GM06990 (cell line): ENCODE data around the gene ARL5B.

Source experiments
- DNase-seq: peaks from one replicate; pipeline ENCODE4 v3.0.0-alpha.2; 2011; ENCODE audit not compliant: insufficient read length; ENCODE audit errors: extremely low read depth
- H3K27me3 ChIP-seq: replicated peaks from 2 replicates; pipeline ENCODE4 v1.6.0; 2011; ENCODE audit warnings: low read length; ENCODE audit not compliant: control insufficient read depth, insufficient read depth
- H3K36me3 ChIP-seq: 2 replicates; pipeline ENCODE4 v1.5.1; 2011; ENCODE audit warnings: low read length; ENCODE audit not compliant: control insufficient read depth, insufficient read depth
- H3K4me3 ChIP-seq: replicated peaks from 2 replicates; pipeline ENCODE4 v1.5.1; 2011; ENCODE audit warnings: low read depth, mild to moderate bottlenecking, control low read depth, low read length
- TF ChIP-seq, protein P1 (sequence below): IDR thresholded peaks from 2 replicates; pipeline ENCODE4 v1.5.1; 2011; ENCODE audit warnings: low read length, control low read depth, mild to moderate bottlenecking, inconsistent platforms; ENCODE audit not compliant: insufficient read depth, poor library complexity, severe bottlenecking

Gene ARL5B

DNA sequence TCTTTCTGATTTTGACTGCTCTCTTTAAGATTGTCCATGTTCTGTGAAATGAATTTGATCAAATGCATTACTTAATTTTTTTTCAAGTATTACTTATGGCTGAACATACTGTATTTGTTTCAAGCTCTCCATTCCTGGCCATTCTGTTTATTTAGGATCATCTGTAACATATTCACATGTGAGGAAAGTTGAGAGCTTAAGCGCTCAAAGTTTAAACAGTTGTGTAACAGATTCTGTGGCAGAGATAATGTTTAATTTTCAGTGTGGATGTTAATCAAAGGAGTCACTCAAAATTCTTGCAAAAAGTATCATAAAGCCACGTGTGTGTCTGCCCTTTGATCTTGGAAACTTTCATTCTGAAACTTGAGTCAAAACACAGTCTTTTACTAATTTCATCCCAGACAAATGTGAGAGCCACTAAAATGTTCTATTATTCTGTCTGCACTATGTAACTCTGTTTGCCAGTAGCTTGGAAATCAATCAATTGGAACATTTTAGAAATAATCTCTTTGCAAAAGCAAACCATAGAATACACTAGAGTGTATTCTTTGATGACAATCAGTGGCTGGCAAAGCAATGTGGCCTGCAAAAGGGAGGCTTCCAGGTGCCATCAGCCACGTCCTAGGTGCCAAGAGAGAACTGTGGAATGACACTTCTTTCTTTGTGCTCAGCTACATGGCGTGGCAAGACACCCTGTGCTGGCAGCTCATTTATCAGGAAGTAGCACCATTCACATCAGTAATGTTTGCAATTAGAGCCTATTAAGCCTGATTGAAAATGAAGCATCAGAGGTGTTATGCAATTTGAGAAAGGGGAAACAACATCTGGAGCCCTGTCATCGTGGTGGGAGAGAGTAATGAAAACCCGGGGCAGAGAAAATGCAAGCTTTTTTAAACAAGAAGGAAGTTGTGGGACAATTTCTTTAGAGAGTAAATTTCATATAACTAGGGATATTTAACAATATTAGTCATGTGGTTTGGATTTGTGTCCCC is 40.9 kb downstream of the ARL5B start:
- TF ChIP-seq, protein P1, sequence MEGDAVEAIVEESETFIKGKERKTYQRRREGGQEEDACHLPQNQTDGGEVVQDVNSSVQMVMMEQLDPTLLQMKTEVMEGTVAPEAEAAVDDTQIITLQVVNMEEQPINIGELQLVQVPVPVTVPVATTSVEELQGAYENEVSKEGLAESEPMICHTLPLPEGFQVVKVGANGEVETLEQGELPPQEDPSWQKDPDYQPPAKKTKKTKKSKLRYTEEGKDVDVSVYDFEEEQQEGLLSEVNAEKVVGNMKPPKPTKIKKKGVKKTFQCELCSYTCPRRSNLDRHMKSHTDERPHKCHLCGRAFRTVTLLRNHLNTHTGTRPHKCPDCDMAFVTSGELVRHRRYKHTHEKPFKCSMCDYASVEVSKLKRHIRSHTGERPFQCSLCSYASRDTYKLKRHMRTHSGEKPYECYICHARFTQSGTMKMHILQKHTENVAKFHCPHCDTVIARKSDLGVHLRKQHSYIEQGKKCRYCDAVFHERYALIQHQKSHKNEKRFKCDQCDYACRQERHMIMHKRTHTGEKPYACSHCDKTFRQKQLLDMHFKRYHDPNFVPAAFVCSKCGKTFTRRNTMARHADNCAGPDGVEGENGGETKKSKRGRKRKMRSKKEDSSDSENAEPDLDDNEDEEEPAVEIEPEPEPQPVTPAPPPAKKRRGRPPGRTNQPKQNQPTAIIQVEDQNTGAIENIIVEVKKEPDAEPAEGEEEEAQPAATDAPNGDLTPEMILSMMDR: no peak
- DNase-seq: no peak
- H3K27me3 ChIP-seq: no peaks in the 10 kb centered on the region
- no peaks in the 10 kb centered on the region for H3K36me3 ChIP-seq
- no peak overlapping the region for H3K4me3 ChIP-seq

DNA sequence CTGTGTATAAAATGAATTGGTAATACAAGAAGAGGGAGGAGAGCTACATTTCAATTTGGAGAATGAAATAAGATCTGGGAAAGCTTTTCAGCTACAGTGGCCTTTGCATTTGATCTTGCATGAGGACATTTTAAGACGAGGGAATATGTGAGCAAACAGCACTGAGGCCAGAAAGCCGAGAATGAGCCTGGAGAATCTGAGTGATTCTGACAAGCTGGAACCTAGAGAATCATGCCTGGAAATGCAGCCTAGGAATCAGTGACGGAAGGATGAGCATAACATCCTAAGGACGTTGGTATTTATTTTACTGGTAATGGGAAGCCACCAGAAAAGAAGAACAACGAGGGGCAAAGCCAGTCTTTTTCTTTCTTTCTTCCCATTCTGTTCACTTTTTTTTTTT is 44.3 kb downstream of the ARL5B start:
- TF ChIP-seq, protein P1: no peak
- DNase-seq: no peak
- Histone ChIP-seq H3K4me3 (no peak overlapping the region), H3K27me3 (no peaks in the 10 kb centered on the region), H3K36me3 (no peaks in the 10 kb centered on the region)

DNA sequence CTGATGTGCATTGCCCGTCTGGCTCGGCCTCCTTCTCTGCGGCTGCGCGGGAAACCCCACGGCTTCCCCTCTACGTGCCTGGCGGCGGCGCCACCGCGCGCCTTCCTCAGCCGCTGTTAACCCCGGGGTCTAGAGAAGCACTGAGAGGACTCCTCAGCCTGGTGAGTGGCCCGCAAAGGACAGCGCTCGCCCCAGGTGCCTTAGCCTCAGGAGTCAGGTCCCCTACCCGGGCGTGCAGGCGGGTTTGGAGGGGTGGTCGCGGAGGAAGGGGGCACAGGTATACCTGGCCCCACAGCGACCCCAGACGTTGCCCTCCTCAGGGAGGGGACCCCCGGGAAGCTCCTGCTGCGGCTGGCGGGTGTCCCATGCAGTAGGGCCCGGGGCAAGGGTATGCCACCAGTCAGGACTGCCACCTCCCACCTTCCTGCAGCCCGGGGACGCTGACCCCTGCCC is 51.0 kb downstream of the ARL5B start:
- Histone ChIP-seq H3K27me3 (no peaks in the 10 kb centered on the region), H3K4me3 (no peak overlapping the region), H3K36me3 (no peaks in the 10 kb centered on the region)
- DNase-seq: peak; percentile 0
- TF ChIP-seq, protein P1: no peak

DNA sequence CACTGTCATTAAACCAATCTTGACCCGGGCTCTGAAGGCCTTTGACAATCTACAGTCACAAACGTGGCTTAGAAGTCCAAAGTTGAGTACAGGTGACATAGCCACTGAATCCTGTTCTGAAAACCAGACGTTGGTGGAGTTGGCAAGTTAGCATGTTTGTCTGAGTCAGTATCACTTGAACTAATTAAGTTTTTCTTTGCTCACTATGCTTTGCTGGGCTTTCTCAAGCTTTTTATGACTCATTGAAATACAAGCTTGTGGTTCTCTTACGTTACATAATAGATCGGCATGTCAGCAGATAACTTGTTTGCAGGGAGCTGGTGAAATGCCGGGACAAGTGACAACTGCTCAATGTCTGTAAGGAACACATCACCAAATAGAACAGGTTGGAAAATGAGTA is 53.8 kb downstream of the ARL5B start:
- TF ChIP-seq, protein P1: no peak
- no peak overlapping the region for H3K4me3 ChIP-seq
- H3K27me3 ChIP-seq: no peaks in the 10 kb centered on the region
- H3K36me3 ChIP-seq: no peaks in the 10 kb centered on the region
- DNase-seq: no peak

DNA sequence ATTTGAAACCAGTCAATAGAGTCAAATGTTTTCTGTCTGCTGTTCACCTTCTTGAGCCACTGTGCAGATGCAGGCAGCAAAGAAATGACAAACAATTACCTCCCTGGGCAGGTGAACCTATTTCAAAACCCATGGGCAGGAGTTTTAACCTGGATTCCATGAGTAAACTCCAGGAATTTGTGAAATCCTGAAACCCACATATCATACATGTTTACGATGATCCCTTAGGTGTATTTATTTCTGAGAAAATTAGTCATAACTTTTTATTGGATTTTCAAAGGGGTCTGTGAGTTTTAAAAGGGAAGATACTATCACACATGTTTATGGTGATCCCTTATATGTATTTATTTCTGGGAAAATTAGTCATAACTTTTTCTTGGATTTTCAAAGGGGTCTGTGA is 59.8 kb downstream of the ARL5B start:
- TF ChIP-seq, protein P1: no peak
- no peaks in the 10 kb centered on the region for H3K27me3 ChIP-seq
- H3K36me3 ChIP-seq: no peaks in the 10 kb centered on the region
- DNase-seq: no peak
- no peak overlapping the region for H3K4me3 ChIP-seq
